Tibial artery (tissue), 4 donors: ENCODE measurements around the gene ASCL2.

Experiments used
- DNase-seq, 2 donors: peaks; one replicate each; pipeline ENCODE4 v3.0.0-alpha.2; 2019
- H3K27ac ChIP-seq, 2 donors: fragments of 200-600 bp; sonication (generic) in 1 of 2; 1 replicate in 1 of 2; 2 replicates in 1 of 2; pipeline ENCODE4 v1.5.1; 2018 to 2019; ENCODE audit warnings: mild to moderate bottlenecking in 1 of 2
- H3K27me3 ChIP-seq, 2 donors: fragments of 200-600 bp; sonication (generic) in 1 of 2; one replicate each; pipeline versions ENCODE4 v1.5.1 to v1.6.0; 2016 to 2019
- H3K36me3 ChIP-seq, 3 donors: fragments of 200-600 bp; sonication (generic) in 2 of 3; one replicate each; pipeline ENCODE4 v1.5.1; 2016 to 2019; ENCODE audit warnings: mild to moderate bottlenecking in 2 of 3
- H3K4me1 ChIP-seq, 4 donors: fragments of 200-600 bp; sonication (generic) in 2 of 4; 1 replicate in 3 of 4; 2 replicates in 1 of 4; pipeline ENCODE4 v1.5.1; 2016 to 2019
- H3K4me3 ChIP-seq, 2 donors: fragments of 200-600 bp; sonication (generic) in 1 of 2; 1 replicate in 1 of 2; 2 replicates in 1 of 2; pipeline ENCODE4 v1.5.1; 2018 to 2019; ENCODE audit warnings: mild to moderate bottlenecking in 2 of 2
- H3K9me3 ChIP-seq, 3 donors: fragments of 200-600 bp; sonication (generic) in 1 of 3; one replicate each; pipeline ENCODE4 v1.5.1; 2016 to 2019
- CTCF ChIP-seq, 2 experiments: fragments of 200-600 bp in 1 of 2; fragments of 450-650 bp in 1 of 2; IDR thresholded peaks; one replicate each; pipeline ENCODE4 v1.5.1; 2017 to 2019; ENCODE audit warnings: antibody characterized with exemption in 2 of 2, mild to moderate bottlenecking in 1 of 2, moderate library complexity in 1 of 2
- intact Hi-C: fragments of 100-400 bp; cut with DNase I; formaldehyde crosslinking; loops from one replicate; pipeline ENCODE4 v1.15.0; 2023; ENCODE audit warnings: low total_unique reads

Gene ASCL2

GRCh38 chr11:2259897-2260451 is 10.4 kb downstream of the ASCL2 start:
- no peak for TF ChIP-seq CTCF (IDR thresholded peaks at IDR 0.05)

GRCh38 chr11:2259466-2259830 is 10.9 kb downstream of the ASCL2 start:
- intact Hi-C loops, result no loop called here
- H3K36me3 ChIP-seq, result no peaks in the 10 kb centered on the region
- no peak overlapping the region for H3K27ac ChIP-seq
- TF ChIP-seq CTCF (IDR thresholded peaks at IDR 0.05), result no peak
- DNase-seq, result peak in 1 of 2 donors; percentile 44
- H3K4me1 ChIP-seq, result peaks cover 0 to 6% (median 0%) of the 10 kb centered on the region in 4 donors
- H3K9me3 ChIP-seq, result no peaks in the 10 kb centered on the region
- H3K27me3 ChIP-seq, result peaks cover 0 to 41% of the 10 kb centered on the region in 2 donors
- H3K4me3 ChIP-seq, result no peak overlapping the region

More at GRCh38 chr11:2259897-2260451, 10.4 kb downstream of the ASCL2 start:
- no peak overlapping the region for H3K4me3 ChIP-seq
- H3K4me1 ChIP-seq, result peaks cover 0 to 6% (median 0%) of the 10 kb centered on the region in 4 donors
- no peaks in the 10 kb centered on the region for H3K36me3 ChIP-seq
- H3K27ac ChIP-seq, result no peak overlapping the region
- intact Hi-C loops, result no loop called here
- H3K9me3 ChIP-seq, result no peaks in the 10 kb centered on the region
- H3K27me3 ChIP-seq, result peaks cover 0 to 41% of the 10 kb centered on the region in 2 donors
- peak in 1 of 2 donors; percentile 54 for DNase-seq

- DNase-seq, result peak in 1 of 2 donors; percentile 54
- intact Hi-C loops, result no loop called here
- no peak for TF ChIP-seq CTCF (IDR thresholded peaks at IDR 0.05)
- no peak overlapping the region for H3K4me3 ChIP-seq
- no peaks in the 10 kb centered on the region for H3K36me3 ChIP-seq
- H3K27me3 ChIP-seq, result peaks cover 0 to 41% of the 10 kb centered on the region in 2 donors
- no peaks in the 10 kb centered on the region for H3K9me3 ChIP-seq
- peaks cover 0 to 6% (median 0%) of the 10 kb centered on the region in 4 donors for H3K4me1 ChIP-seq
- H3K27ac ChIP-seq, result no peak overlapping the region
Measured at GRCh38 chr11:2258501-2259465, 11.6 kb downstream of the ASCL2 start.

GRCh38 chr11:2256951-2257700 is 13.3 kb downstream of the ASCL2 start:
- intact Hi-C loops, result no loop called here
- DNase-seq, result peak in 1 of 2 donors; percentile 52

More at GRCh38 chr11:2256951-2257700, 13.3 kb downstream of the ASCL2 start:
- Histone ChIP-seq H3K9me3 (no peaks in the 10 kb centered on the region), H3K27me3 (peaks cover 0 to 26% of the 10 kb centered on the region in 2 donors), H3K4me3 (no peak overlapping the region), H3K36me3 (no peaks in the 10 kb centered on the region), H3K4me1 (peaks cover 0 to 6% (median 0%) of the 10 kb centered on the region in 4 donors), H3K27ac (no peak overlapping the region)
- TF ChIP-seq CTCF (IDR thresholded peaks at IDR 0.05), result no peak
